SHP77 (cell line): Measurements from ENCODE around the gene BPIFB1.

Experiments used
- DNase-seq, 2 experiments: peaks; one replicate each; lab custom pipeline; 2025; lab: John Stamatoyannopoulos, UW

BPIFB1 gene

GRCh38 chr20:33328157-33329137, 45.4 kb downstream of the BPIFB1 start:
- no peak for DNase-seq

- no peak for DNase-seq
Observed at GRCh38 chr20:33332905-33333456, 50.0 kb downstream of the BPIFB1 start.

- no peak for DNase-seq
Observed at GRCh38 chr20:33333616-33334015, 50.6 kb downstream of the BPIFB1 start.

GRCh38 chr20:33334111-33334510, 51.1 kb downstream of the BPIFB1 start:
- DNase-seq = no peak

GRCh38 chr20:33336375-33336774, 53.4 kb downstream of the BPIFB1 start:
- DNase-seq = no peak

- no peak for DNase-seq
Observed at GRCh38 chr20:33337119-33337518, 54.1 kb downstream of the BPIFB1 start.

GRCh38 chr20:33337531-33338165, 54.6 kb downstream of the BPIFB1 start:
- no peak for DNase-seq

- DNase-seq = no peak
Observed at GRCh38 chr20:33338467-33339258, 55.6 kb downstream of the BPIFB1 start.

- no peak for DNase-seq
Observed at GRCh38 chr20:33339515-33340058, 56.6 kb downstream of the BPIFB1 start.

- DNase-seq = no peak
Observed at GRCh38 chr20:33343521-33343920, 60.5 kb downstream of the BPIFB1 start.

GRCh38 chr20:33345342-33345741, 62.3 kb downstream of the BPIFB1 start:
- DNase-seq = no peak

- no peak for DNase-seq
Observed at GRCh38 chr20:33348136-33348937, 65.3 kb downstream of the BPIFB1 start.

- DNase-seq = no peak
Observed at GRCh38 chr20:33349493-33349892, 66.5 kb downstream of the BPIFB1 start.

GRCh38 chr20:33351696-33352095, 68.7 kb downstream of the BPIFB1 start:
- no peak for DNase-seq

- no peak for DNase-seq
Observed at GRCh38 chr20:33352258-33353012, 69.4 kb downstream of the BPIFB1 start.

- no peak for DNase-seq
Observed at GRCh38 chr20:33353013-33353402, 70.0 kb downstream of the BPIFB1 start.
